Lung microvascular endothelial cell (primary cell): ENCODE data around the gene GNAO1. TPM values are rescaled to one million over a fixed set of nuclear protein-coding genes. Genes with fewer than 3 reads are reported as not detected.
A peak's percentile ranks its signal among the peaks of the same experiment; 100 is the strongest.

ENCODE experiments used
- DNase-seq, 2 donors: peaks; one replicate each; pipeline versions ENCODE4 v3.0.0 to v3.0.0-alpha.2; 2010; ENCODE audit warnings: low read depth in 2 of 2
- total RNA-seq: library from RNA; depleted of rRNA; stranded (reverse); fragments of >200 nt; gene quantifications from 2 replicates; pipeline ENCODE4 v1.2.1, GENCODE V29; 2014

Gene GNAO1
- total RNA-seq, 1 donor from 2014 or later: not detected

GRCh38 chr16:56198006-56198754 lies 6.9 kb downstream of the GNAO1 start:
- no peak for DNase-seq

- DNase-seq: no peak
These were observed 7.4 kb downstream of the GNAO1 start for GRCh38 chr16:56198755-56199114.

- no peak for DNase-seq
These were observed 7.9 kb downstream of the GNAO1 start for GRCh38 chr16:56199164-56199563.

DNA sequence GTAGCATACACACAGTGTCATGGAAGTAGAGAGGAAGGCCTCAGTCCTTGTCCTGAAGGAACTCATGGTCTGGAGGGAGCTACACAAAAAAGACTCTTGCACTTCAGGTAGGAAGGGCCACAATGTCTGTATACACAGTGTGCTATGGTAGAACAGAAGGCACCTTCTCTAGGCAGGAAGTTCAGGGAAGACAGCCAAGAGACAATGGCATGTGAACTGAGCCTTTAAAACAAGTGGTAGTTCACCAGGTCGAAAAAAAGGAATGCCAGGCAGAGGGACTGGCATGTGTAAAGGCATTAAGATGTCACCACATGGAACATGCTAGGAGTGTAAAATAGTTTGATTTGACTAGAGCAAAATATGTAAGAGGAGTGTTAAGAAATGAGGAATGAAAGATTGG lies 9.7 kb downstream of the GNAO1 start:
- no peak for DNase-seq

DNA sequence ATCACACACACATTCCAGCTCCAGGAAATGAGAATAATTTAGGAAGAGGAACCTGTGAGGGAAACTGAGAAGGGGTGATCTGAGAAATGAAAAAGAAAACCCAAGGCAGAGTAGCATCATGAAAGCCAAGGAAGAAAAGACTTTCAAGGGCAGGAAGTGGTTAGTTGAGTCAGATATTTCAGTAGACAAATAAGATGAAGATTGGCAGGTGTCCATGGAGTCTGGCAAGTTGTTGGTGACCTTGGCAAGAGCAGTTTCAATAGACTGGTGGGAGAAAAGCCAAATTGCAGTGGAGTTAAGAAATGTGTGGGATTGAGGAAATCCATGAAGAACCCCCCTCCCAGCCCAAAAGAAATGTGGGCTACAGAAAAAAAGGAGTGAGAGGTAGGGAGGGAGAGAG lies 10.7 kb downstream of the GNAO1 start:
- no peak for DNase-seq

DNA sequence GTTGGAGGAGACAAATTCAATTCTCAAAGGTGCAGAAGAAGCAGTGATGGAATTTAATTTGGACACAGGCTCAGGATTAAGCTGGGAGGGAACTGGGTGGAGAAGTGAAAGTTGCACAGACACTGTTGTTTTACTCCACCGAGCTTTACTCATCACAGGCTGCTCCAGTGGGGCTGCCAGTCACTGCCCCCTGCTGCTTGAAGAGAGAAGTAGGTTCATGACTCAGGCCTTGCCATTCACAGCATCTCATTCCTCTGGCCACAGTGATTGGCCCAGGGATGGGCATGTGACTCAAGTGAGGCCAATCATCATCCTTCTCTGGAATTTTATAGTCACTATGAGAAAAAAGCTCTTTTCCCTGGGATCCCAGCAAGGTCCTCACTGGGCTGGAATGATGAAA lies 11.8 kb downstream of the GNAO1 start:
- peak; percentile 3 to 16 for DNase-seq

- no peak for DNase-seq
These were observed 13.5 kb downstream of the GNAO1 start for GRCh38 chr16:56204816-56205215.

- DNase-seq: no peak
These were observed 15.7 kb downstream of the GNAO1 start for GRCh38 chr16:56206951-56207350.

DNA sequence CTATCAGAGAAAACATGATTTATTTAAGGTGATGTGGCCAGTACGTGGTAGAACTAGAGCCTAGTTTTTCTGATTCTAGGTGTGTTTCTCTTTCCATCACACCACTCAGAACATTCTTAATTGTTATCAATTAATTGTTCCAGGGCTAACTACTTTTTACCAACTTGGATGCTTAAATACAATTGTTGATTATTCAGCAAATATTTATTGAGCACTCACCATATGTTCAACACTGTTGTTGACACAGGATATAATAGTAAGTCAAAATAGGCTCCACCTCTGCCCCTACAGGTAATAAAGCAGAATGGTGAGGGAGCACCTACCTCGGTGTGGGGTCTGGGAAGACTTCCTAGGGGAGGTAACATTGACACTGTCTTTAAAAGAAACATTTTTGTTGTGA lies 16.1 kb downstream of the GNAO1 start:
- DNase-seq: no peak

GRCh38 chr16:56211435-56211981 lies 20.2 kb downstream of the GNAO1 start:
- DNase-seq: no peak

DNA sequence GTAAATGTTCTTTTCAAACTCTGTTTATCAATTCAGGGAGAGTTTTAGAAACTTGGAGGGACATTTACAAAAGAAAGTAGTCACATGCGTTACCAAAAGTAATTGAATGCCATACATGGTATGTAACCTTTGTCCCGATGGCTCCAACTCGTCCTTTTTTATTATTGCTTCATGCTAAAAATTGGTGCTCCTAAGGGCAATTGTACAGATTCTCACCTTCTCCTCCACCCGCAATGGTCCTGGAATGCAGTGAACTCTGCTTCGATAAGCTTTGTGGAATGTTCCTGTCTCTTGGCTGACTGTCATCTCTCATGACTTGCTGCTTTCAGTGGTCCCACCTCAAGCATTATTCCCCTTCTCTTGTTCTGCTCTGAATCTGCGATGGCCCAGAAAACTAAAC lies 20.9 kb downstream of the GNAO1 start:
- no peak for DNase-seq

DNA sequence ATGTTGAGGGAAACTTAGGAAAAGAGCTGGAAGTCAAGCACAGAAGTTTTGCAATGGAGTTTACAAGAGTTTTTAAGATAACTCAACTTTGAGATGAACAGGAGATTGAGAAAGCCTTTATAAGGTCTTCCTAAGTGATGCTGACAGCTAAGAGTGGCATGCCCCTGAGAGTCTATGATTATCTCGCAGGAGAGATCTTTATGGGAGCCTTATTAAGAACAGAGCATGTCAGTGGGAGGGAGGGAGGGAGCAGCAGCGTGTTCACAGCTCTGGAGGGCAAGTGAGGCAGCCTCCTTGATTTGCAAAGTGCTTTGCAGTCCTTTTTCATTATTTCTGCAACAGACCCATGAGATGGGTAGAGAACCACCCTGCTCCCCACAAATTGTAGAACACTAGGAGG lies 30.7 kb downstream of the GNAO1 start:
- no peak for DNase-seq

- no peak for DNase-seq
These were observed 31.2 kb downstream of the GNAO1 start for GRCh38 chr16:56222474-56222997.

DNA sequence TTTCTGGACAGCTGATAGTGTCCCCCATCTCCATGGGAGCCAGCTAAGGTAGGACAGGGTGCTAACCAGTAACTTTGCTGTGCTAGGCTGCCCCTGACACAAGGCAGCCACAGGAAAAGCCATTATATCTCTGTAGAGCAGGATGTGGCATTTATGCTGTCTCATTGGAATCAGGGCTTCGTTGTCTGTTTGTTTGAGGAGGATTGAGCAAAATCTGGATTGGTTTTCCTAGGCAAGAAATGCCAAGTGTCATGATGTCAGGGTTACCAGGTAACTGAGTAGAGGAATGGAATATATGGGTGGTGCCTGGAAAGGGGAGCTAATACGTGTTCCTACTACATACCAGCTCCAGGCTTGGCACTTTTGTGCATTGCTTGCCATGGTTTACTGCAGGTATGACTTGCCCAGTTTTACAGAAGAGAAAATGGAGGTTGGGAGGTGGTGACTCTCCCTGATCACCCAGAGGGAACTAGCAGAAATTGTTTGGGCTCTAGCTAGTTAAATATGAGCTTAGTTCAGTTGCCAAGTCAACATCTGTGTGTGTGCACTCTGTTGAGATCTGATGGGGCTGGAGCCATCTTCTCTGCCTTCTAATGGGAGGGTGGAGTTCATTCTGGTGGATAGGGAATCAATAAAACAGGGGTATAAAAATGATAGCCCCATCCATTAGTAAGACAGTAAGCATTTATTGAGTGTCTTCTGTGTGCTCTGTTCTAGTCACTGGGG lies 33.9 kb downstream of the GNAO1 start:
- no peak for DNase-seq

- no peak for DNase-seq
These were observed 34.9 kb downstream of the GNAO1 start for GRCh38 chr16:56226187-56226586.

DNA sequence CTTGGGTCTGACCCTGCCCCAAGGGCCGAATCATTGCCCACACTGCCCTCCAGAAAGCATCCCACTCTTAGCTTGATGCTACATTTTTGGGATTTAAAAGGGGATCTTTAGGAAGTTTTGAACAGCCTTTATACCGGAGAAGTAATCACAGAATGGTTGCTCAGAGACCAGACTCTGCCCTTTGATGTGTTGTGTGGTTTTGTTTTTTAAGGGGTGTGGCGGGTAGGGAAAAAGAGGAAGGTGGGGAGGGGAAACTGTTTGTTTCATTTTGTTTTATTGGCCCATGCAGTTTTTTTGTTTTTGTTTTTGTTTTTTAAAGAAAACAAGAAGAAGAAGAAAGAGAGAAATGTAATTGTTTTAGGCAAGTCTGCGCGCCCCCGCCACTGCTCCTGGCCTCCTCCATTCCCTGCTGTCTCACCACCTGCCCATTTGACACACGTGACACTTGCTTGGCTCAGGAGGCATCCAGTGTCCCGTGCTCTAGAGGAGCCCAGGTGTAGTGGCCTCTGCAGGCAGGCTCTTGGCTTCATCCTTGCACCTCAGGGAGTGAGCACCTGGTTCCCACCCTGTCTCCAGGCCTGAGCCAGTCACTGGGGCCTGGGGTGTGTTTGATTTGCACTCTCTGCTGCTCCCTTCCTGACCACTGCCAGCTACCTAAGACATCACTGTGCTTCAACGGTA lies 35.7 kb downstream of the GNAO1 start:
- DNase-seq: no peak

GRCh38 chr16:56227936-56228335 lies 36.6 kb downstream of the GNAO1 start:
- DNase-seq: no peak

- DNase-seq: no peak
These were observed 37.2 kb downstream of the GNAO1 start for GRCh38 chr16:56228476-56228875.

- DNase-seq: no peak
These were observed 42.7 kb downstream of the GNAO1 start for GRCh38 chr16:56233795-56234566.

DNA sequence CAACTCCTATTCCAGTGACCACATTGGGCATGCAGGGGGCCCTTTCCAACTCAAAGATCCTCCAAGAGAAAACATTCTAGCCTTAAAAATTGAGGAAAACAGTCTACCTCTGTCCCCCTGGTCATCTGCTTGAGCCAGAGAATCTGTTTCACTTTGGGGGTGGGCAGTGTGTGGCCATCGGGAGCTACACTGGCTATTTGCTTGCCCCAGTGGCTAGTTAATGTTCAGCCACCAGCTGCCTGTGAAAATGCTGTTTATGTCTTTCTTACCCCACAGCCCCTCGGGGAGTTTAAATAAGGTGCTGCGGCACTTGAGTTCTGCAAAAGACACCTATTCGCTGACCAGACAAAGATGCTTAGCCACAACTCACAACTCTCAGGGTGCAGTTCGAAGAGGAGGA lies 43.4 kb downstream of the GNAO1 start:
- no peak for DNase-seq

- DNase-seq: no peak
These were observed 46.2 kb downstream of the GNAO1 start for GRCh38 chr16:56237451-56237930.
